Stimulated activated CD4-positive, alpha-beta T cell treated with anti-CD3 and anti-CD28 coated beads, Interleukin-15, amount 100 ng/mL, for 24 hours (primary cell): ENCODE results near the gene ITK.

ENCODE experiments used
- DNase-seq: peaks from one replicate; pipeline ENCODE4 v3.0.0-alpha.2; 2020

Gene ITK

GRCh38 chr5:157180374-157181264, at the start of gene ITK:
Gene ITK, plus strand, starts transcription at chr5:157180840. Its CDS starts 138 bp downstream, at chr5:157180978.
- no peak for DNase-seq

GRCh38 chr5:157130925-157131324, 49.7 kb upstream of the ITK start:
- DNase-seq = no peak

- DNase-seq = no peak
These were observed 48.4 kb upstream of the ITK start for GRCh38 chr5:157132281-157132612.

- no peak for DNase-seq
These were observed 42.9 kb upstream of the ITK start for GRCh38 chr5:157137691-157138090.

GRCh38 chr5:157142317-157143126, 38.1 kb upstream of the ITK start, which contains the start of gene MED7:
Gene MED7, minus strand, starts transcription at chr5:157142865. Its CDS starts 3,434 bp downstream, at chr5:157139431.
- DNase-seq = peak; percentile 93

- DNase-seq = peak; percentile 71
These were observed 37.3 kb upstream of the ITK start for GRCh38 chr5:157143127-157143971.

- peak; percentile 86 for DNase-seq
These were observed 31.7 kb upstream of the ITK start for GRCh38 chr5:157148734-157149615.

- no peak for DNase-seq
These were observed 29.6 kb upstream of the ITK start for GRCh38 chr5:157150995-157151394.

GRCh38 chr5:157155297-157155696, 25.3 kb upstream of the ITK start:
- no peak for DNase-seq

- DNase-seq = no peak
These were observed 23.2 kb upstream of the ITK start for GRCh38 chr5:157157293-157157891.

GRCh38 chr5:157159209-157159751, 21.4 kb upstream of the ITK start:
- DNase-seq = no peak

- DNase-seq = peak; percentile 61
These were observed 20.6 kb upstream of the ITK start for GRCh38 chr5:157160001-157160400.

GRCh38 chr5:157161996-157162395, 18.6 kb upstream of the ITK start:
- no peak for DNase-seq

GRCh38 chr5:157162919-157163510, 17.6 kb upstream of the ITK start:
- DNase-seq = no peak

- DNase-seq = no peak
These were observed 16.1 kb upstream of the ITK start for GRCh38 chr5:157164521-157164920.

- DNase-seq = no peak
These were observed 15.4 kb upstream of the ITK start for GRCh38 chr5:157165261-157165660.

- no peak for DNase-seq
These were observed 15.0 kb upstream of the ITK start for GRCh38 chr5:157165668-157166067.

GRCh38 chr5:157166214-157167213, 14.1 kb upstream of the ITK start, which contains the start of gene GARIN3:
Gene GARIN3, minus strand, starts transcription at chr5:157166264. Its CDS starts 96 bp downstream, at chr5:157166168.
- no peak for DNase-seq

GRCh38 chr5:157167214-157167621, 13.4 kb upstream of the ITK start:
- no peak for DNase-seq
